ENCODE measurements around the gene PHF21B. TPM values are rescaled to one million over a fixed set of nuclear protein-coding genes. Genes with fewer than 3 reads are reported as not detected.

Gene PHF21B
- total RNA-seq, 2 experiments from 2014 or later, result 0.92 to 1.1 TPM

- intact Hi-C loops (cut with micrococcal nuclease), result no loop called here
- ChIA-PET POLR2A (no interaction called here), CTCF (no interaction called here)
- Mint-ChIP-seq H3K27ac (no peak overlapping the region), H3K9me3 (no peaks in the 10 kb centered on the region), H3K36me3 (ENCODE audit: low read depth) (no peaks in the 10 kb centered on the region), H3K27me3 (no peaks in the 10 kb centered on the region), H3K4me1 (ENCODE audit: low read depth) (no peaks in the 10 kb centered on the region), H3K4me3 (no peak overlapping the region)
- no peak for ATAC-seq
- no peak for DNase-seq
- no peak for TF ChIP-seq CTCF (IDR thresholded peaks at IDR 0.05)
Measured at GRCh38 chr22:44933666-44934453, 75.9 kb downstream of the PHF21B start.

- ChIA-PET CTCF (no interaction called here), POLR2A (no interaction called here)
- no peak overlapping the region for H3K27ac Mint-ChIP-seq
- no peaks in the 10 kb centered on the region for H3K9me3 Mint-ChIP-seq
- no peaks in the 10 kb centered on the region for H3K4me1 Mint-ChIP-seq (ENCODE audit: low read depth)
- H3K36me3 Mint-ChIP-seq (ENCODE audit: low read depth), result no peaks in the 10 kb centered on the region
- intact Hi-C loops (cut with micrococcal nuclease), result no loop called here
- ATAC-seq, result no peak
- no peak for TF ChIP-seq CTCF (IDR thresholded peaks at IDR 0.05)
- DNase-seq, result no peak
- no peak overlapping the region for H3K4me3 Mint-ChIP-seq
- H3K27me3 Mint-ChIP-seq, result no peaks in the 10 kb centered on the region
Measured at GRCh38 chr22:44932493-44932892, 77.3 kb downstream of the PHF21B start.

DNA sequence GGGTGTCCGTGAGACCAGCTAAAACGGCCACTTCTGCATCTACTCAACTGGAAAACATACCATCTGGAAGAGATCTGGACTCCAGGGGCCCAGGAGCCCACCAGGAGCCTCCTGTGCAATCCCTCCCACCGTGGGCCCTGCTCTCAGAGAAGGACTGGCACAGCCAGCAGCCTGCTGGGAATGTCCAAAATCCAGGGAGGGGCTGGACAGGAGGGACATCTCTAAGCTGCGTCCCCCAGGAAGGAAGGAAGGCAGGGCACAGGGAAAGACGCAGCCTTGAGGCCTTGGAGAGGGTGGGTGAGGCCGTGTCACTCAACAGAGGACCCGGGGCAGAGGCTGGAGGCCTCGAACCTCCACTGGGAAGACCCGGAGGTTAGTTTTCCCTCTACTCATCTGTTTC, 78.0 kb downstream of the PHF21B start:
- H3K36me3 Mint-ChIP-seq (ENCODE audit: low read depth), result no peaks in the 10 kb centered on the region
- POLR2A ChIA-PET, result no interaction called here
- H3K9me3 Mint-ChIP-seq, result no peaks in the 10 kb centered on the region
- intact Hi-C loops (cut with micrococcal nuclease), result no loop called here
- TF ChIP-seq CTCF (IDR thresholded peaks at IDR 0.05), result no peak
- H3K4me1 Mint-ChIP-seq (ENCODE audit: low read depth), result no peaks in the 10 kb centered on the region
- H3K27me3 Mint-ChIP-seq, result no peaks in the 10 kb centered on the region
- ATAC-seq (no peak), DNase-seq (no peak)
- CTCF ChIA-PET, result no interaction called here
- H3K27ac Mint-ChIP-seq, result no peak overlapping the region
- H3K4me3 Mint-ChIP-seq, result no peak overlapping the region

GRCh38 chr22:44931077-44931540, 78.7 kb downstream of the PHF21B start:
- no peak overlapping the region for H3K4me3 Mint-ChIP-seq
- POLR2A ChIA-PET, result no interaction called here
- no peak for TF ChIP-seq CTCF (IDR thresholded peaks at IDR 0.05)

DNA sequence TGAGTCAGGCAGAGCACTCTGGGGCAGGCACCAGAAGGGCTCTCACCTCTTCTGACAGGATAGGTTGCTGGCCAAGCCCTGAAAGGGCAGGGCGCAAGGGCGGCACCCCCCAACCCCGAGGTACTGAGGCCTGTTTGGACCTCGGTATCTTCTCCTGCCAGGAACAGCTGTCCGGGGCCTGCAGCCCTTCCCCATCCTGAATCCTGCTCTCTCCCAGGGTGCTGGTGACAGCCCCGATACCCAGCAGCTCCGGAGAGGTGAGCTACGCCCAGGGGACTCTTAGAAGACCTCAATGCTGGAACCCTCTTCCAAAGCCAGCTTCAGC, 79.1 kb downstream of the PHF21B start:
- Mint-ChIP-seq H3K4me3 (no peak overlapping the region), H3K9me3 (no peaks in the 10 kb centered on the region), H3K36me3 (ENCODE audit: low read depth) (no peaks in the 10 kb centered on the region), H3K27ac (no peak overlapping the region), H3K4me1 (ENCODE audit: low read depth) (no peaks in the 10 kb centered on the region), H3K27me3 (no peaks in the 10 kb centered on the region)
- ChIA-PET POLR2A (no interaction called here), CTCF (no interaction called here)
- ATAC-seq (no peak), DNase-seq (no peak)
- TF ChIP-seq CTCF (IDR thresholded peaks at IDR 0.05), result no peak
- intact Hi-C loops (cut with micrococcal nuclease), result no loop called here

More at GRCh38 chr22:44931077-44931540, 78.7 kb downstream of the PHF21B start:
- DNase-seq, result no peak
- CTCF ChIA-PET, result no interaction called here
- no peak overlapping the region for H3K27ac Mint-ChIP-seq
- H3K9me3 Mint-ChIP-seq, result no peaks in the 10 kb centered on the region
- no peaks in the 10 kb centered on the region for H3K27me3 Mint-ChIP-seq
- no peaks in the 10 kb centered on the region for H3K4me1 Mint-ChIP-seq (ENCODE audit: low read depth)
- intact Hi-C loops (cut with micrococcal nuclease), result no loop called here
- ATAC-seq, result no peak
- no peaks in the 10 kb centered on the region for H3K36me3 Mint-ChIP-seq (ENCODE audit: low read depth)

Data from activated CD8-positive, alpha-beta T cell treated with anti-CD3 and anti-CD28 coated beads for 36 hours (primary cell).